Cardiac muscle cell (in vitro differentiated cells and primary cell): ENCODE results near the gene SEC22C. TPM values are rescaled to one million over a fixed set of nuclear protein-coding genes. Genes with fewer than 3 reads are reported as not detected.
A peak's percentile ranks its signal among the peaks of the same experiment; 100 is the strongest.

Experiments used
- DNase-seq, 2 donors: peaks; one replicate each; pipeline versions ENCODE4 v3.0.0 to v3.0.0-alpha.2; 2010 to 2017; ENCODE audit warnings: low read depth in 1 of 2, low spot score in 1 of 2
- H3K27ac ChIP-seq: fragments of 200-600 bp; sonication (generic); 2 replicates; pipeline ENCODE4 v1.5.1; 2016
- H3K27me3 ChIP-seq: fragments of 200-600 bp; sonication (generic); 2 replicates; pipeline ENCODE4 v1.6.0; 2016; ENCODE audit warnings: control low read depth
- H3K36me3 ChIP-seq: fragments of 200-600 bp; sonication (generic); 2 replicates; pipeline ENCODE4 v1.5.1; 2016; ENCODE audit warnings: control low read depth
- H3K4me1 ChIP-seq: fragments of 200-600 bp; sonication (generic); 2 replicates; pipeline ENCODE4 v1.8.1; 2017; ENCODE audit warnings: low read depth, mild to moderate bottlenecking, mixed run types
- H3K4me3 ChIP-seq: fragments of 200-600 bp; sonication (generic); 2 replicates; pipeline ENCODE4 v1.5.1; 2016; ENCODE audit warnings: mild to moderate bottlenecking
- H3K9me3 ChIP-seq: fragments of 200-600 bp; sonication (generic); 2 replicates; pipeline ENCODE4 v1.5.1; 2017; ENCODE audit warnings: low read depth, mild to moderate bottlenecking, control low read depth
- polyA plus RNA-seq: library from polyadenylated mRNA; unstranded; fragments of >200 nt; fragmentation: Nextera tagmentation; extraction: Ambion mirVana; gene quantifications from 2 replicates; pipeline ENCODE4 v1.2.1, GENCODE V29; 2016
- total RNA-seq: library from RNA; depleted of rRNA; stranded (reverse); fragments of >200 nt; gene quantifications from 2 replicates; pipeline ENCODE4 v1.2.3, GENCODE V29; 2016
- TF ChIP-seq, protein P1 (sequence below): IDR thresholded peaks from 2 replicates; pipeline ENCODE4 v1.5.1; 2012; ENCODE audit warnings: low read depth, mild to moderate bottlenecking, low read length

Gene SEC22C
- total and polyA plus RNA-seq, 2 experiments from 2014 or later: 30.9 to 31.6 TPM

DNA sequence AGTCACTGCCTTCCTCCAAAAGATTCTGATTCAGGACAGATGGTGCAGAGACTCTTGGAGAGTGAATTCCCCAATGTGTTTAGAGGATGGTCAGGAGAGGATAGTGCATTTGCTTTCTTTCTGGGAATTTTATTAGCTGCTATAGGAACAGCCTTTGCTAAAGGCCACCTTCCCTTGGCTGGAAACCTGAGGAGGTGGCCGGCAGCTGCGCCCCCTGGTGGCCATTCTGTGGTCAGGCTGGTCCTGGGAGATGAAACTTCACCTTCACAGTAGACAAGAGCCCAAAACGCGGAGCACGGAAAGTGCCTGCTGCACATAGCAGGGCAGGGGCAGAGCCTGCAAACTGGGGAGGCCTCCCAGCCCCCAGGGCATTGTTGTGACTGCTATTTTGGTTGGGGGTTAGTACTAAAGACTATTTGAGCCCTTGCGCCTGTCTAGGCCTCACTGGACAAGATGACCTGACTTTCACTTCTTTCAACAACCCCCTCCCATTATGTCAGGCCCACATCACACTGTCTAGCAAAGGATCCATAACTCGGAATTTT, 34.3 kb downstream of the SEC22C start:
- TF ChIP-seq, protein P1, sequence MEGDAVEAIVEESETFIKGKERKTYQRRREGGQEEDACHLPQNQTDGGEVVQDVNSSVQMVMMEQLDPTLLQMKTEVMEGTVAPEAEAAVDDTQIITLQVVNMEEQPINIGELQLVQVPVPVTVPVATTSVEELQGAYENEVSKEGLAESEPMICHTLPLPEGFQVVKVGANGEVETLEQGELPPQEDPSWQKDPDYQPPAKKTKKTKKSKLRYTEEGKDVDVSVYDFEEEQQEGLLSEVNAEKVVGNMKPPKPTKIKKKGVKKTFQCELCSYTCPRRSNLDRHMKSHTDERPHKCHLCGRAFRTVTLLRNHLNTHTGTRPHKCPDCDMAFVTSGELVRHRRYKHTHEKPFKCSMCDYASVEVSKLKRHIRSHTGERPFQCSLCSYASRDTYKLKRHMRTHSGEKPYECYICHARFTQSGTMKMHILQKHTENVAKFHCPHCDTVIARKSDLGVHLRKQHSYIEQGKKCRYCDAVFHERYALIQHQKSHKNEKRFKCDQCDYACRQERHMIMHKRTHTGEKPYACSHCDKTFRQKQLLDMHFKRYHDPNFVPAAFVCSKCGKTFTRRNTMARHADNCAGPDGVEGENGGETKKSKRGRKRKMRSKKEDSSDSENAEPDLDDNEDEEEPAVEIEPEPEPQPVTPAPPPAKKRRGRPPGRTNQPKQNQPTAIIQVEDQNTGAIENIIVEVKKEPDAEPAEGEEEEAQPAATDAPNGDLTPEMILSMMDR: peak; percentile 95
- Histone ChIP-seq H3K9me3 (no peaks in the 10 kb centered on the region), H3K4me3 (no peak overlapping the region), H3K27me3 (no peaks in the 10 kb centered on the region), H3K36me3 (peaks cover 9% of the 10 kb centered on the region), H3K27ac (no peak overlapping the region), H3K4me1 (peaks cover 15% of the 10 kb centered on the region)
- peak; percentile 68 to 73 for DNase-seq

DNA sequence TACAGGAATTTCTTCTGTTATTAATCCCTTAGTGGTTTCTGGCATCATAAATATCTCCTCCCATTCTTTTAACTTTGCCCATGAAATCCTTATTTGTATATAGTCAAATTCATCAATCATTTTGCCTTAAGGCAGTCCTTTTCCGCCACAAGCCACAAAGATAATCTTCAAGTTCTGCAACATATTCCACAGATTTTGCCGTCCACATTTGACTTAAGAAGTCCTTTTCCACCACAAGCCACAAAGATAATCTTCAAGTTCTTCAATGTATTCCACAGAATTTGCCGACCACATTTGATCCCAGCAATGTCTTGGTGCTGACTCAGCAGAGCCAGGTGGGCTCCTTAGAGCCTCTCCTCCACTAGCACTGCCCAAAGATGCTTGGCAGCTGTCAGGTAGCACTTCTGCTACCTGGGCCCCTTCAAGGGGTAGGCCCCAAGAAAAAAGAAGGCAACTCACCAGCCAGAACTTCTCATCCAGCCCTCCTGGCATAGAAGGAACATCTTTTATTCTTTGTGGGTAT, 35.0 kb downstream of the SEC22C start:
- Histone ChIP-seq H3K27ac (no peak overlapping the region), H3K27me3 (no peaks in the 10 kb centered on the region), H3K9me3 (no peaks in the 10 kb centered on the region), H3K4me3 (no peak overlapping the region), H3K4me1 (peaks cover 15% of the 10 kb centered on the region), H3K36me3 (peaks cover 5% of the 10 kb centered on the region)
- TF ChIP-seq, protein P1: no peak
- no peak for DNase-seq

- DNase-seq: peak in 1 of 2 donors; percentile 42
- no peak overlapping the region for H3K4me3 ChIP-seq
- no peaks in the 10 kb centered on the region for H3K36me3 ChIP-seq
- TF ChIP-seq, protein P1: no peak
- H3K27ac ChIP-seq: peak overlapping the region; percentile 77
- H3K27me3 ChIP-seq: no peaks in the 10 kb centered on the region
- peaks cover 20% of the 10 kb centered on the region for H3K4me1 ChIP-seq
- no peaks in the 10 kb centered on the region for H3K9me3 ChIP-seq
Measured at GRCh38 chr3:42545284-42545900, 36.4 kb downstream of the SEC22C start.

DNA sequence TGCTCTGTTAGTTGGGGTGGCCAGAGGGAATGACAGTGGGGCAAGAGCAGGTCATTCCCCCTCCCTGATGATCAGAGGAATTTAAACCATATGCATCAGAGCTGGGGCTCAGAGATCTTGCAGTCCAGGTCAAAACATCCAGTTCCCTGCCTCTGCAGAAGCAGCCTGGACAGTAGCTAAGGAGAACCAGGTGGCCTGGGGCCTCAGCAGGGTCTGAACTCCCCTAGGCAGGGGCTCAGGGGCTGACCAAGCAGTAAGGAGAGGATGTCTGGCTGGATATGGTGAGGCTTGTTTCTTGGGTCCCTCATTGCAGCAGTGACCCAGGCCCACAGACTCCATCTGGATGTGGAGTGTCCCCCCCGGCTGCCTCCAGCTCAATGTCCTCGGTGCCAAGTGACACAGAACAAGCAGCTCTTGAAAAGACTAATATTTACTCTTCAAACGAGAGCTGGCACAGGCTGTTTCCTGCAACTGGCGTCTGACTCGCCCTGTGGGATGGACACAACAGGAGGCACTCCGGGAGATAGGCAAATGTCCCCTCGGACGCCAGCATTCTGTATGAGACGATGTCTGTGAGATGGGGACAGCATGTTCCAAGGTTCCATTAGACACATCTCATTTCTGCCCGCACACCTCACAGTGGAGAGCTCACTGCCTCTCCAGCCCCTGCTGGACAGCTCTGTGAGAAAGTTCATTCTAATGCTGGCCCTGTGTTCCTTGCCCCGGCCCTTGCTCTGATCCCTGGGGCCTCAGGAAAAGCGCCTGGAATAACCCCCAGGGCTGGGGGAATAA, 37.1 kb downstream of the SEC22C start:
- Histone ChIP-seq H3K9me3 (no peaks in the 10 kb centered on the region), H3K27ac (peak overlapping the region; percentile 77), H3K4me1 (peaks cover 20% of the 10 kb centered on the region), H3K27me3 (no peaks in the 10 kb centered on the region), H3K4me3 (no peak overlapping the region), H3K36me3 (no peaks in the 10 kb centered on the region)
- DNase-seq: peak in 1 of 2 donors; percentile 48
- TF ChIP-seq, protein P1: no peak

DNA sequence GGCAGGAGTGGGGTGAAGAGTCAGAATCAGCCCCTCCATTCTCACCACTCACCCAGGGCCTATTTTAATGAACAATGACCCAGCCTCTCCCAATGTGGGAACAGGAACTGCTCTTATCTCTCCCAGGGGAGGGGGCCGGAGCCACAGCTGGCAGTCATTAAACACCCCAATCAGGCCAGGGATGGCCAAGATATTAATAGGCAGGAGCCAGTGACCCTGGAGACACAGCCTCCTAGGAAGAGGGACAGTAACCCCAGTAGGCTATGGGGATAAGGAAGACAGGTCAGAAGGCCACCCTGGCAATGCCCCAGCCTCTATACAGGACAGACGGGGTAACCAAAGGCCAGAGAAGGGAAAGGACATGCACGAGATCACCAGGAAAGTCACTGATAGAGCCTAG, 40.7 kb downstream of the SEC22C start:
- TF ChIP-seq, protein P1: no peak
- DNase-seq: no peak
- H3K36me3 ChIP-seq: no peaks in the 10 kb centered on the region

More for the DNA sequence above, 40.7 kb downstream of the SEC22C start:
- Histone ChIP-seq H3K27ac (no peak overlapping the region), H3K4me3 (no peak overlapping the region), H3K27me3 (no peaks in the 10 kb centered on the region), H3K4me1 (peaks cover 20% of the 10 kb centered on the region), H3K9me3 (no peaks in the 10 kb centered on the region)
